DOHH2 (cell line): ENCODE results near the gene CLK2.

Experiments used
- H3F3A ChIP-seq: fragments of 200-600 bp; sonication (generic), shearing (Covaris generic); 2 replicates; pipeline ENCODE4 v1.6.0; 2016; ENCODE audit warnings: antibody characterized with exemption, mild to moderate bottlenecking; ENCODE audit not compliant: control insufficient read depth, insufficient read depth
- H3K27ac ChIP-seq: fragments of 200-600 bp; sonication (generic); 2 replicates; pipeline ENCODE4 v1.5.1; 2014; ENCODE audit warnings: low read depth, mild to moderate bottlenecking, low read length, moderate library complexity
- H3K27me3 ChIP-seq: fragments of 200-600 bp; sonication (generic); 2 replicates; pipeline ENCODE4 v1.6.1; 2014; ENCODE audit warnings: mild to moderate bottlenecking, low read length, mixed read lengths; ENCODE audit not compliant: control insufficient read depth
- H3K36me3 ChIP-seq: fragments of 200-600 bp; sonication (generic); 2 replicates; pipeline ENCODE4 v1.6.1; 2014; ENCODE audit warnings: mild to moderate bottlenecking, low read length, moderate library complexity, mixed read lengths; ENCODE audit not compliant: control insufficient read depth
- H3K4me1 ChIP-seq: fragments of 200-600 bp; sonication (generic); 2 replicates; pipeline ENCODE4 v1.6.1; 2014; ENCODE audit warnings: mild to moderate bottlenecking, low read length, mixed read lengths; ENCODE audit not compliant: control insufficient read depth
- H3K4me2 ChIP-seq: fragments of 200-600 bp; sonication (generic); 2 replicates; pipeline ENCODE4 v1.6.0; 2014; ENCODE audit warnings: mild to moderate bottlenecking, low read length, moderate library complexity
- H3K4me3 ChIP-seq: fragments of 200-600 bp; sonication (generic); 2 replicates; pipeline ENCODE4 v1.5.1; 2014; ENCODE audit warnings: mild to moderate bottlenecking, low read length, mixed read lengths
- H3K79me2 ChIP-seq: fragments of 200-600 bp; sonication (generic); 2 replicates; pipeline ENCODE4 v1.6.1; 2014; ENCODE audit warnings: mild to moderate bottlenecking, low read length, mixed read lengths; ENCODE audit not compliant: control insufficient read depth
- H3K9me2 ChIP-seq: fragments of 200-600 bp; sonication (generic); replicated peaks from 2 replicates; pipeline ENCODE4 v1.6.1; 2014; ENCODE audit warnings: mild to moderate bottlenecking, low read length, mixed read lengths; ENCODE audit not compliant: control insufficient read depth
- H3K9me3 ChIP-seq: fragments of 200-600 bp; sonication (generic); 2 replicates; pipeline ENCODE4 v1.6.1; 2014; ENCODE audit warnings: antibody characterized with exemption, low read length, mixed read lengths; ENCODE audit not compliant: control insufficient read depth, insufficient read depth
- H4K20me1 ChIP-seq: fragments of 200-600 bp; sonication (generic); 2 replicates; pipeline ENCODE4 v1.6.0; 2014; ENCODE audit warnings: low read depth, mild to moderate bottlenecking, antibody characterized with exemption, low read length, moderate library complexity; ENCODE audit not compliant: control insufficient read depth, insufficient read depth
- CTCF ChIP-seq: fragments of 200-600 bp; sonication (generic); IDR thresholded peaks from one replicate; pipeline ENCODE4 v1.5.1; 2014; ENCODE audit warnings: antibody characterized with exemption, mild to moderate bottlenecking, low read depth, low read length; ENCODE audit not compliant: poor library complexity, severe bottlenecking
- EZH2phosphoT487 ChIP-seq: fragments of 200-600 bp; sonication (generic); IDR thresholded peaks from 2 replicates; pipeline ENCODE4 v1.6.1; 2017; ENCODE audit warnings: borderline replicate concordance, mild to moderate bottlenecking, antibody characterized with exemption, low read length, moderate library complexity, mixed read lengths

Gene CLK2

GRCh38 chr1:155305881-155306391 is 32.6 kb upstream of the CLK2 start:
- H3K27ac ChIP-seq: no peak overlapping the region
- H3K4me1 ChIP-seq: peaks cover 28% of the 10 kb centered on the region
- no peaks in the 10 kb centered on the region for H3K9me2 ChIP-seq
- H3K4me3 ChIP-seq: no peak overlapping the region
- H3K27me3 ChIP-seq: no peaks in the 10 kb centered on the region
- no peaks in the 10 kb centered on the region for H4K20me1 ChIP-seq
- peaks cover 23% of the 10 kb centered on the region for H3K79me2 ChIP-seq
- H3K36me3 ChIP-seq: peaks cover 23% of the 10 kb centered on the region
- no peaks in the 10 kb centered on the region for H3K9me3 ChIP-seq
- peaks cover 6% of the 10 kb centered on the region for H3F3A ChIP-seq
- no peak overlapping the region for H3K4me2 ChIP-seq
- TF ChIP-seq EZH2phosphoT487: no peak
- no peak for TF ChIP-seq CTCF

GRCh38 chr1:155304558-155305063 is 31.3 kb upstream of the CLK2 start:
- H3K27me3 ChIP-seq: no peaks in the 10 kb centered on the region
- peaks cover 15% of the 10 kb centered on the region for H3K4me1 ChIP-seq
- H3K4me3 ChIP-seq: no peak overlapping the region
- no peak overlapping the region for H3K4me2 ChIP-seq
- H3K36me3 ChIP-seq: peaks cover 9% of the 10 kb centered on the region
- TF ChIP-seq CTCF (no peak), EZH2phosphoT487 (no peak)
- H3K27ac ChIP-seq: no peak overlapping the region
- H3F3A ChIP-seq: peaks cover 6% of the 10 kb centered on the region
- H3K79me2 ChIP-seq: peaks cover 10% of the 10 kb centered on the region
- no peaks in the 10 kb centered on the region for H3K9me3 ChIP-seq
- H3K9me2 ChIP-seq: no peaks in the 10 kb centered on the region
- no peaks in the 10 kb centered on the region for H4K20me1 ChIP-seq

GRCh38 chr1:155301342-155301841 is 28.1 kb upstream of the CLK2 start, which contains the start of gene PKLR:
TSS of gene PKLR (minus strand) at chr1:155301438. CDS start at chr1:155301395, 43 bp downstream.
- H4K20me1 ChIP-seq: no peaks in the 10 kb centered on the region
- H3K4me1 ChIP-seq: peaks cover 17% of the 10 kb centered on the region
- no peaks in the 10 kb centered on the region for H3K36me3 ChIP-seq
- no peak within 1 kb of the TSS for H3K27ac ChIP-seq
- no peaks in the 10 kb centered on the region for H3K9me2 ChIP-seq
- no peaks in the 10 kb centered on the region for H3F3A ChIP-seq
- TF ChIP-seq CTCF (no peak), EZH2phosphoT487 (no peak)
- no peaks in the 10 kb centered on the region for H3K27me3 ChIP-seq
- H3K79me2 ChIP-seq: no peaks in the 10 kb centered on the region
- no peak within 1 kb of the TSS for H3K4me3 ChIP-seq
- H3K4me2 ChIP-seq: no peak within 1 kb of the TSS
- H3K9me3 ChIP-seq: no peaks in the 10 kb centered on the region
